ENCODE results near the gene DPP9. TPM values are rescaled to one million over a fixed set of nuclear protein-coding genes. Genes with fewer than 3 reads are reported as not detected.

DPP9 gene
- total and polyA plus RNA-seq, 2 of the 13 experiments (the other 11 are each of a cell fraction or from before 2014, with no cell fraction given), result 8.4 to 25.8 TPM

DNA sequence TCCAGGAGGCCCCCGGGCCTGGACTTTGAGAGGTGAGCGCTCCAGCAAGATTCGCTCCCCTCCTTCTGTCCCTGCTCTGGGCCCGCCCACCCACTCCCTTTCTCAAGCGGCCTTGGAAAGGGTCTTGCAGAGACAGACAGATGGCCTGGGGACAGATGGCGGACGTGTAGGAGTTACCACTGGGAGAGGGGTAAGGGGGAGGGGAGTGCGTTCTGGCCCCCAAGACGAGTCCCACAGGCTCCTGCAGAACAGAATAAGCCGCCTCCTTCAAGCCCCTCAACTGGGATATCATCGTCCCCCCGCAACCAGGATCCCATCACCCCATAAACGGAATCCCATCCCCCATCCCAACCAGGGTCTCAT, 87.9 kb downstream of the DPP9 start:
- FAIRE-seq, result no peak
- TF ChIP-seq HNF4A (CRISPR knock-in tag; IDR thresholded peaks at IDR 0.05), result peak; percentile 23; the same call in 1 of the 2 replicates
- no peak for TF ChIP-seq ZNF382 (CRISPR knock-in tag; IDR thresholded peaks at IDR 0.05; ENCODE audit: borderline replicate concordance)
- TF ChIP-seq PHB2 (IDR thresholded peaks at IDR 0.05; ENCODE audit: partially characterized antibody), result no peak
- TF ChIP-seq ZNF574 (CRISPR knock-in tag; IDR thresholded peaks at IDR 0.05), result no peak
- no peak for TF ChIP-seq PBX2 (CRISPR knock-in tag; IDR thresholded peaks at IDR 0.05)
- no peak for TF ChIP-seq ZNF281 (CRISPR knock-in tag; IDR thresholded peaks at IDR 0.05; ENCODE audit: borderline replicate concordance)
- TF ChIP-seq, protein P1, sequence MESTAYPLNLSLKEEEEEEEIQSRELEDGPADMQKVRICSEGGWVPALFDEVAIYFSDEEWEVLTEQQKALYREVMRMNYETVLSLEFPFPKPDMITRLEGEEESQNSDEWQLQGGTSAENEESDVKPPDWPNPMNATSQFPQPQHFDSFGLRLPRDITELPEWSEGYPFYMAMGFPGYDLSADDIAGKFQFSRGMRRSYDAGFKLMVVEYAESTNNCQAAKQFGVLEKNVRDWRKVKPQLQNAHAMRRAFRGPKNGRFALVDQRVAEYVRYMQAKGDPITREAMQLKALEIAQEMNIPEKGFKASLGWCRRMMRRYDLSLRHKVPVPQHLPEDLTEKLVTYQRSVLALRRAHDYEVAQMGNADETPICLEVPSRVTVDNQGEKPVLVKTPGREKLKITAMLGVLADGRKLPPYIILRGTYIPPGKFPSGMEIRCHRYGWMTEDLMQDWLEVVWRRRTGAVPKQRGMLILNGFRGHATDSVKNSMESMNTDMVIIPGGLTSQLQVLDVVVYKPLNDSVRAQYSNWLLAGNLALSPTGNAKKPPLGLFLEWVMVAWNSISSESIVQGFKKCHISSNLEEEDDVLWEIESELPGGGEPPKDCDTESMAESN (CRISPR knock-in tag; conservative IDR thresholded peaks at IDR 0.05), result no peak
- no peak for TF ChIP-seq ZBTB7B (CRISPR knock-in tag; IDR thresholded peaks at IDR 0.05)
- TF ChIP-seq MTA1 (CRISPR knock-in tag; IDR thresholded peaks at IDR 0.05; ENCODE audit: borderline replicate concordance), result peak; percentile 64; the same call in 1 of the 2 replicates
- no peak for TF ChIP-seq FOSL2 (CRISPR knock-in tag; IDR thresholded peaks at IDR 0.05)
- 0 out of 2 replicates have a peak, but pooled peaks have one; percentile 23 for TF ChIP-seq PAXIP1 (CRISPR knock-in tag; conservative IDR thresholded peaks at IDR 0.05)

More for the DNA sequence above, 87.9 kb downstream of the DPP9 start:
- H3K79me2 ChIP-seq (ENCODE audit: insufficient read depth, low read length), result peaks cover 13% of the 10 kb centered on the region
- peak overlapping the region; percentile 57 to 80 (median 71) for H3K4me3 ChIP-seq (replicated peaks in 1 of 3; ENCODE audit: insufficient read depth in 1 of 3, low read depth in 2 of 3, low read length in 3 of 3)
- no peak for DNase-seq (ENCODE audit: low spot score)
- H3K9ac ChIP-seq (ENCODE audit: insufficient read depth, low read depth, low read length), result peak overlapping the region; percentile 61
- no peaks in the 10 kb centered on the region for H4K20me1 ChIP-seq (ENCODE audit: insufficient read depth, low read length)
- H3K36me3 ChIP-seq (replicated peaks in 1 of 2; ENCODE audit: control insufficient read depth in 1 of 2, insufficient read depth in 2 of 2, low read length in 2 of 2), result no peaks in the 10 kb centered on the region
- H3K4me1 ChIP-seq (ENCODE audit: insufficient read depth, low read length), result peaks cover 46% of the 10 kb centered on the region
- no peak overlapping the region for H2AFZ ChIP-seq (ENCODE audit: low read length)
- ChIA-PET POLR2A (interaction anchor here (0.7 to 1.4 kb wide), 4 partner anchors 59 to 95 kb away, joined by 3 to 7 read pairs (median 4); no protein-coding TSS in a partner anchor), CTCF (ENCODE audit: low intra/inter-chr PET ratio, low total read pairs) (interaction anchor here (1.8 to 2.7 kb wide), 3 partner anchors 46 to 68 kb away, joined by 9 to 25 read pairs (median 13); no protein-coding TSS in a partner anchor)
- intact Hi-C loops (cut with micrococcal nuclease; ENCODE audit: unreplicated experiment), result loop anchor here (2.0 kb wide), 1 partner anchor 47 kb away; no protein-coding TSS in a partner anchor
- H3K27me3 ChIP-seq (ENCODE audit: control insufficient read depth in 1 of 2, insufficient read depth in 2 of 2, low read length in 2 of 2), result no peaks in the 10 kb centered on the region; a peak in 1 of 5 replicates
- peak overlapping the region; percentile 86 for H3K4me2 ChIP-seq (ENCODE audit: low read depth, low read length)
- ATAC-seq, result no peak
- no TSS peak for BruUV-seq (replicated peaks)
- WGBS (ENCODE audit: low lambda C conversion rate), result 5% methylated on average over 13 of the region's 13 CpGs
- H3K27ac ChIP-seq (ENCODE audit: extremely low read length, insufficient read depth, low read length), result no peak overlapping the region
- no peaks in the 10 kb centered on the region for H3K9me3 ChIP-seq (ENCODE audit: low read length)
- in situ Hi-C loops (cut with HindIII; ENCODE audit: extremely low pct_ligation_motif_present, low pct_unique_long_range_greater_than_20kb), result loop anchor here (5.0 kb wide), 1 partner anchor 58 kb away; no protein-coding TSS in a partner anchor
